ENCODE results near the gene RNF187. TPM values are rescaled to one million over a fixed set of nuclear protein-coding genes. Genes with fewer than 3 reads are reported as not detected.
"Not testable (repeated sequence)": the region's sequence is repeated elsewhere in the genome, so short reads cannot be mapped to it uniquely, and the experiment has no call there.

Gene RNF187
- total and polyA plus RNA-seq, 10 of the 15 experiments (the other 5 are each of a cell fraction or from before 2014, with no cell fraction given) = 2.6 to 116 (median 29.5) TPM

DNA sequence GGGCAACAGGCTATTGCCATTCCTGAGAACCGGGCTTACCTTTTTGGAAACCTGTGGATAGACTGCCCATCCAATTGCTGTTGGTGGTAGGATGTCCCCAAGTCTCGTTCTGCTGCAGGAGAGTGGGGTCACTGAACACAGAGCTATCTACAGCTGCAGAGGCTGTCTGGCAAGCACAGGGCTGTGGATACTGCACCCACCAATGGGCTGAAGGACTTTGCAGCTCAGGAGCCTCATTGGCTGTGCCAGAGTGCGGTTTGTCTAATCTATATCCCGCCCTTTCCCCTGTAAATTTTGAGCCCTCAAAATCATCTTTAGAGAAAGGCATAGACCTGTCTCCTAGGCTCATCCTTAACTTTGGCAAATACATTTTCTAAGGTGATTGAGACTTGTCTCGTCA is 15.3 kb downstream of the RNF187 start (continued):
- TF ChIP-seq, protein P1, sequence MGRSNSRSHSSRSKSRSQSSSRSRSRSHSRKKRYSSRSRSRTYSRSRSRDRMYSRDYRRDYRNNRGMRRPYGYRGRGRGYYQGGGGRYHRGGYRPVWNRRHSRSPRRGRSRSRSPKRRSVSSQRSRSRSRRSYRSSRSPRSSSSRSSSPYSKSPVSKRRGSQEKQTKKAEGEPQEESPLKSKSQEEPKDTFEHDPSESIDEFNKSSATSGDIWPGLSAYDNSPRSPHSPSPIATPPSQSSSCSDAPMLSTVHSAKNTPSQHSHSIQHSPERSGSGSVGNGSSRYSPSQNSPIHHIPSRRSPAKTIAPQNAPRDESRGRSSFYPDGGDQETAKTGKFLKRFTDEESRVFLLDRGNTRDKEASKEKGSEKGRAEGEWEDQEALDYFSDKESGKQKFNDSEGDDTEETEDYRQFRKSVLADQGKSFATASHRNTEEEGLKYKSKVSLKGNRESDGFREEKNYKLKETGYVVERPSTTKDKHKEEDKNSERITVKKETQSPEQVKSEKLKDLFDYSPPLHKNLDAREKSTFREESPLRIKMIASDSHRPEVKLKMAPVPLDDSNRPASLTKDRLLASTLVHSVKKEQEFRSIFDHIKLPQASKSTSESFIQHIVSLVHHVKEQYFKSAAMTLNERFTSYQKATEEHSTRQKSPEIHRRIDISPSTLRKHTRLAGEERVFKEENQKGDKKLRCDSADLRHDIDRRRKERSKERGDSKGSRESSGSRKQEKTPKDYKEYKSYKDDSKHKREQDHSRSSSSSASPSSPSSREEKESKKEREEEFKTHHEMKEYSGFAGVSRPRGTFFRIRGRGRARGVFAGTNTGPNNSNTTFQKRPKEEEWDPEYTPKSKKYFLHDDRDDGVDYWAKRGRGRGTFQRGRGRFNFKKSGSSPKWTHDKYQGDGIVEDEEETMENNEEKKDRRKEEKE (IDR thresholded peaks at IDR 0.05) = no peak
- TF ChIP-seq, protein P2, sequence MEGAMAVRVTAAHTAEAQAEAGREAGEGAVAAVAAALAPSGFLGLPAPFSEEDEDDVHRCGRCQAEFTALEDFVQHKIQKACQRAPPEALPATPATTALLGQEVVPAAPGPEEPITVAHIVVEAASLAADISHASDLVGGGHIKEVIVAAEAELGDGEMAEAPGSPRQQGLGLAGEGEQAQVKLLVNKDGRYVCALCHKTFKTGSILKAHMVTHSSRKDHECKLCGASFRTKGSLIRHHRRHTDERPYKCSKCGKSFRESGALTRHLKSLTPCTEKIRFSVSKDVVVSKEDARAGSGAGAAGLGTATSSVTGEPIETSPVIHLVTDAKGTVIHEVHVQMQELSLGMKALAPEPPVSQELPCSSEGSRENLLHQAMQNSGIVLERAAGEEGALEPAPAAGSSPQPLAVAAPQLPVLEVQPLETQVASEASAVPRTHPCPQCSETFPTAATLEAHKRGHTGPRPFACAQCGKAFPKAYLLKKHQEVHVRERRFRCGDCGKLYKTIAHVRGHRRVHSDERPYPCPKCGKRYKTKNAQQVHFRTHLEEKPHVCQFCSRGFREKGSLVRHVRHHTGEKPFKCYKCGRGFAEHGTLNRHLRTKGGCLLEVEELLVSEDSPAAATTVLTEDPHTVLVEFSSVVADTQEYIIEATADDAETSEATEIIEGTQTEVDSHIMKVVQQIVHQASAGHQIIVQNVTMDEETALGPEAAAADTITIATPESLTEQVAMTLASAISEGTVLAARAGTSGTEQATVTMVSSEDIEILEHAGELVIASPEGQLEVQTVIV (IDR thresholded peaks at IDR 0.05; ENCODE audit: borderline replicate concordance, partially characterized antibody) = no peak

DNA sequence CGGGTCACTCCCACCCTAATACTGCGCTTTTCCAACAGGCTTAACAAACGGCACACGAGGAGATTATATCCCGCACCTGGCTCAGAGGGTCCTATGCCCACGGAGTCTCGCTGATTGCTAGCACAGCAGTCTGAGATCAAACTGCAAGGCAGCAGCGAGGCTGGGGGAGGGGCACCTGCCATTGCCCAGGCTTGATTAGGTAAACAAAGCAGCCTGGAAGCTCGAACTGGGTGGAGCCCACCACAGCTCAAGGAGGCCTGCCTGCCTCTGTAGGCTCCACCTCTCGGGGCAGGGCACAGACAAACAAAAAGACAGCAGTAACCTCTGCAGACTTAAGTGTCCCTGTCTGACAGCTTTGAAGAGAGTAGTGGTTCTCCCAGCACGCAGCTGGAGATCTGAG is 18.8 kb downstream of the RNF187 start:
- POLR2A ChIA-PET; intact Hi-C loops (cut with micrococcal nuclease; ENCODE audit: unreplicated experiment): not testable (repeated sequence)
- 56% methylated on average over 10 of the region's 11 CpGs for WGBS (ENCODE audit: insufficient coverage, insufficient replicate concordance, low lambda C conversion rate, missing lambda C conversion rate)

More for the DNA sequence above, 18.8 kb downstream of the RNF187 start:
- H4K20me1 ChIP-seq (ENCODE audit: control insufficient read depth, insufficient read depth); FAIRE-seq; BruUV-seq (replicated peaks); H3K27me3 ChIP-seq (replicated peaks in 1 of 2; ENCODE audit: control insufficient read depth in 2 of 2, insufficient read depth in 2 of 2, low read length in 1 of 2); CTCF ChIA-PET; H3K4me3 ChIP-seq; H3K36me3 ChIP-seq (ENCODE audit: control insufficient read depth in 2 of 2, insufficient read depth in 2 of 2, low read length in 1 of 2); H3K27ac ChIP-seq (ENCODE audit: control insufficient read depth, insufficient read depth); H3K4me2 ChIP-seq (ENCODE audit: control insufficient read depth, insufficient read depth); H3K9me3 ChIP-seq (replicated peaks; ENCODE audit: control insufficient read depth, insufficient read depth, low read length); H3K4me1 ChIP-seq (ENCODE audit: control insufficient read depth, insufficient read depth, low read length); H3K9ac ChIP-seq (ENCODE audit: control insufficient read depth, insufficient read depth, low read length); RAD21 ChIA-PET (ENCODE audit: unreplicated experiment); DNase-seq (ENCODE audit: low read depth, low spot score); ATAC-seq; H3K79me2 ChIP-seq (ENCODE audit: control insufficient read depth, insufficient read depth, low read length); H2AFZ ChIP-seq (ENCODE audit: control insufficient read depth, low read depth, low read length): not testable (repeated sequence)
- SMC1A ChIA-PET (ENCODE audit: uncharacterized antibody, unreplicated experiment) = interaction anchor here (1.5 kb wide), 1 partner anchor 9 kb away, joined by 3 read pairs; no protein-coding TSS in a partner anchor
- in situ Hi-C loops (cut with MboI) = loop anchor here (10.0 kb wide), 1 partner anchor 729 kb away; no protein-coding TSS in a partner anchor
